ENCODE results near the gene ANKRD44.
A peak's percentile ranks its signal among the peaks of the same experiment; 100 is the strongest.

Gene ANKRD44

GRCh38 chr2:197204519-197205250 is 105.9 kb downstream of the ANKRD44 start:
- DNase-seq, result no peak

- no peak for DNase-seq
These were observed 108.7 kb downstream of the ANKRD44 start for GRCh38 chr2:197201874-197202273.

- no peak for DNase-seq
These were observed 109.9 kb downstream of the ANKRD44 start for GRCh38 chr2:197200762-197201058.

GRCh38 chr2:197200051-197200761 is 110.4 kb downstream of the ANKRD44 start:
- DNase-seq, result no peak

DNA sequence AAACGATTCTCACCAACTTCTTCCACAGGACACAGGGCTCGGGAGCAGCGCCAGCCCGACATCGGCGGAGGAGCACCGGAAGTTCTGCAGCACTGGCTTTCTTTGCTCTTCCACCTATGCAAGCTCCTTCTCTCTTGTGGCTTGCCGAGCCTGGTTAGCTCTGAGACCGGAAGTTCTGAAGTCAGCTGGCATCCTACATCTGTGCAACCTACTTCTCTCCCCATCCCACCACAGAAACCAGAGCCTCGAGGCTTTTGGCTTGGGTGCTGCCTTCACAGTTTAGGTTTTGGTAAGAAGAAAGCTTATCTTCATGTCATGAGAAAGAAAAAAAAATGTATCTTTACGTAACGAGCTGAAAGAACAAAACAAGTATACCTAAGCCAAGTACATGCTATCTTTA is 111.7 kb downstream of the ANKRD44 start:
- no peak for DNase-seq

DNA sequence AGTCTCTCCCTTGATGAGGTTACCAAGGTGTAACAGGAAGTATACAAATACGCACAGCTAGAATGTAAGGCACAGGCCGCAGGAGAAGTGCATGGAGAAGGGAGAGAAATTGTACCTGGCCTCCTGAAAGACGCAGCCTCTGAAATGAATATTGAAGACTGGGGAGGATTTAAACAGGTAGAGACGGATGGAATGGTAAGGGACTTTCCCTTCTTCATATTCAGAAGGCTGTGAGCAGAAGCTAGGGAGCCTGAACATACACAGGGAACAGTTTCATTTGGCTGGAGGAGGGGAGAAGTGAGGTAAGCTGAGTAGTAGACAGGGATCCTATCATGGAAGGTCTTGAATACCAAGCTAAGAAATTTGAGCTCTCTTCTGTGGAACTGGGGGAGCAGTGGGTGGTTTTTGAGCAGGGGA is 112.7 kb downstream of the ANKRD44 start:
- no peak for DNase-seq

DNA sequence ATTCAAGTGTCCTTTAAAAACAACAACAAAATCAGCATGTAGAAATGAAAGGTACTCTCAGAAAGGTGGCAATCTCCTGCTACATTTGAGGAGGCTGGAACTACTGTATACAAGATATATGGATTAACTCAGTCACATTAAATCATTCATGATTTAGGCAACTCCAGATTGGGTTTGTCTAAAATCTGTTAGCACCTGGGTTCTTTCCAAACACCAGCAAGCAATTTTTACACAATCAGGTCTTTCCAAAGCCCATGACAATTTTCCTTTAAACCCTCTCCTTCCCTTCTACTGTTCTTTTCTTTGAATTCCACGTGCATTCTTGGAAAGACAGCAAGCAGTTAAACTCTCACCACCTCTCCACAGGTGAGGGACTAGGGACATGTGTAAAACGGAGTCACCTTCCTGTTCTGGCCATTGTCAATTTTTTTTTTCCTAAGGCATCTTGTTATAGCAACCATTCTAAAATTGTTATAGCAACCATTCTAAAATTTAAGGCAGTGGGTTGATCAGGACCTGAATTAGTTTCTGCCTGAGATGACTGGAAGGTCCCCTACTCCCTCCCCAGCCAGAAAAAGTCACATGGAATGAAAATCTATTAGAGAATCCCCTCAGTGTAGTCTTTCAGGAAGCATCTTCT is 113.9 kb downstream of the ANKRD44 start:
- no peak for DNase-seq

GRCh38 chr2:197195518-197195917 is 115.1 kb downstream of the ANKRD44 start:
- DNase-seq, result no peak

DNA sequence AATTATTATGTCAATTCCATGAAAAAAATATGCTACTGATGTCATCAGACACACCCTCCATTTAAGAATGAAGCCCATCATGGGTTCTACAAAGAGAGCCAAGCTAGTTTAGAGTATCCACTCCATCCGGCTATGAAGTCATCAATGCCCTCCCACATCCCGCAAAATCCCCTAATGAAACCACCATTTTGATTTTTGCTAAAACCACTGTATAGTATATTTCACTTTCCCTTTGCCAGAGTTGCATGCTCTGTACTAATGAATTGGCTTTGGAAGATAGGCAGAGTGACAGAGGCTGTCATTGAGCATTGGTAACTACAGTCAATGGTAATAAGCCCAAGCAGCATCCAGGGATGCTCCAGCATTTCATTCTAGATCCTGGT is 118.6 kb downstream of the ANKRD44 start:
- DNase-seq, result no peak

DNA sequence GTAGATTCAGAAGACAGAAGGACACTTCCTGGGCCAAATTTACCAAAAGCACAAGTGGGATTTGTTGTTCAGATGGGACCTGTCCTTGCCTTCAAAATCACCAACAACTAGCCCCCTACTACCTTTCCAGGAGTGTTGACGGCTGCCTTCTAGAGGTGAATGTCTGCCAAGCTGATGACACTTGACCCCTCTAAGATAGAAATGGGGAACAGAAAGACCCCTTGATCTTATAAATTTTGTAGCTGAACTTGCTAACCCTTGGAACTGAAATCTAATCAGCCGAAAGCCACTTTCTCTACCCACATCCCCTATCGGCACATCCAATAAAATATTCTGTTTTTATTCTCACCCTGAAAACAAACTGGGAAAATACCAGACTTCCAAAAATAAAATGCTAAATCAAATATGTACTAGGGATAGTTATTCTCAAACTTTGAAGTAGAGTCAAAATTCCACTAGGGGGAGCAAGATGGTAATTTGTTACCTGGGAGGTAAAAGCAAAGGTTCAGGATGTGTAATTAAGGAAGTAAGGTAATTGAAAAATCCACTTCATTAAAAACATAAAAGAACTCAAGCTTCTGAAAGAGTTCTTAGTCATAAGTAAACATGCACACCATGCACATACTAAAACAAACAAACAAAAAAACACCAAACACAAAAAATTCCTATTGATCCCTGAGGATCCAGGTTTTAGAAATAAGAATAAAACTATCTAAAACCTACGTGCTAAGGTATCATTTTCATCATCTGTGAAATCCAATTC is 119.2 kb downstream of the ANKRD44 start:
- peak; percentile 19 for DNase-seq

- no peak for DNase-seq
These were observed 120.5 kb downstream of the ANKRD44 start for GRCh38 chr2:197190100-197190432.

DNA sequence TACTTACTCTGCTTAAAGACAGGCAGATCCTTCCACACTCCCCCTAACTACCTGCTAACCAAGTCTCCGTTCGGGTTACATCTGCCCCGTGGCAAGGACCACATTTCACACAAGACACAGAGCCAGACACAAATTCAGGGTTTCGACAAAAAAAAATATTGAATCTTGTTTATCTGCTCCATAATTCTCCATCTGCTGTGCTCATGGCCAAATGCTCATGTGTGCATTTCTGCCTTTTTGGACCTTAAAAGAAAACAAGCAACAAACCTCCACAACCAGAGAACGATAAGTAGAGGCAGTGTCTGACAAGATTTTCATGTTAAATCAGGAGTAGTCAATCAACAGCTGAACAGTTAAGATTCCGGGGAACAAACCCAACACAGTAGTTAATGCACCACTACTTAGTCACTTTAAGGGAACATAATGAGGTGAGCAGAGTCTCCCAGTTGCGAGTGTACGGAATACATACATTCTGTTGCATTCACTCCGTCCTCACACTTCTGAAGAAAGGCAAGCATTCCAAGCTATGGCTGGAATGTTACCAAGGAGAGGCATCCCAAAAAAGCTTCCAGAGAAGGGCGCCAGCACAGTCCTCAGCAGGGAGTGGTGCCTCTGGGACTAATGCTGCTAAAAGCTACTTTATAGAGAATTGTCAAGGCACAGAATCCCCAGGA is 121.0 kb downstream of the ANKRD44 start:
- DNase-seq, result no peak

- no peak for DNase-seq
These were observed 124.9 kb downstream of the ANKRD44 start for GRCh38 chr2:197185676-197186075.

GRCh38 chr2:197184959-197185586 is 125.5 kb downstream of the ANKRD44 start:
- no peak for DNase-seq

- no peak for DNase-seq
These were observed 127.2 kb downstream of the ANKRD44 start for GRCh38 chr2:197183355-197183754.

DNA sequence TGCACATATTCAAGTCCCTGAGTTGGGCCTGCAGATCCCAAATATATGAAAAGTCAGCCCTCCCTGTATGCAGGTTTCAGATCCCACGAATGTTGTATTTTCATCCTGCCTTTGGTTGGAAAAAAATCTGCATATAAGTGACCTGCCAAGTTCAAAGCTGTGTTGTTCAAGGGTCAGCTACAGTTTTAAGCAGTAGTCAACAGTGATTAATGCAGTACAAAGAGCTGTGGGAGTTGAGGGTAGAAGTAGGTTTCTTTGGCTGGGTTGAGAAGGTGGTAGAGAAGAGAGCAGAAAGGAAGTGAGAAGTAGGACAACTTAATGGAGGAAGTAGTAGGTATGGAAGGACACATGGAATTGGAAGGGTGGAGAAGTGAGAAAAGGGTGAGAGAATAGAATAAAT is 127.9 kb downstream of the ANKRD44 start:
- DNase-seq, result no peak

DNA sequence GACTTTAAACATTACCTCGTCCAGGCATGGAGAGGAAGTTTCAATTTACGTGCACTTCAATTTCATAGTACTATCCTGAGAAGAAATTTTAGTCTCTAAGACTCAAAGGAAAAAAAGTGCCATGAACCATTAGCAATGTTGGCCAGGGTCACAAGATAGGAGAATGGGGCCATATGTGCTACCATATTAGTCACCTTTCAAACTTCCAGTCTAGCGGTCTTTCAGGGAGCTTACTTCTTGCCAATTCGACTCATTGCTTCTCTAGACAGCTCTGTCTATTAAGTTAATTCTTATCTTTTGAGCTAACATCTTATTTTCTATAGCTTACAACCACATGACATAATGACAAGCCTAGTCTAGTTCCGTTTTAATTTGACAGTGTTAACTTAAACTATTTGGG is 129.1 kb downstream of the ANKRD44 start:
- DNase-seq, result no peak

DNA sequence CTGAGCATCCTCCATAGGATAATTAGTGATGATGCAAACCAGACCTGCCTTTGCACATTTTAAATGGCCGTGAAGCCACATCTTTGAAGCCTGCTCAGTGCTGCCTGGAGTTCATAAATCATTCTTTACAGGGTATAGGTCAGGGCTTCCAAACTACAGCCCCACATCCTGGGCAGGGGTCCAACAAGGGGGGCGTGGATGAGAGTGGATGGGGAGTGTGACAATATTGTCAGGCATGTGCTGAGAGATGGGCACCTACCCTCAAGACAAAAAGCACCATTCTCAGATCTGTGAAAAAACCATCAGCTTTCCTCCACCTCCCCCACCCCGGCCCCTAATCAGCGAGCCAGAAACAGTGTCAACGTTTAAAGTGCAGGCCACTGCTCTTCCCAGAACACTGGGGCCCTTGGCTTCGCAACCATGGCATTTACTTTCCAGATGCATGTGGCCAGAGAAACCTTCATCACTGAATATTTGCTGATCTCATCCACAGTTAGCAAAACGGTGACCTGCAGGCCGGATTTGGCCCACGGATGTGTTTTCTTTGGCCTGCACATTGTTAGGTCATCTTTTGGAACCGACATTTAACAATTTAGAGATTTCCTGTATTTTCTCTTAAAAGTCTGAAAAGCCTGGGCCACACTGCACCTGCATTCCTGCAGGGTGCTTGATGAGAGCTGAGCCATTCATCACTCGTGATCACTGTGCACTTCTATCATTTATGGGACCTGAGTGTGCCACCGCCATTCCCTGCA is 130.7 kb downstream of the ANKRD44 start:
- DNase-seq, result no peak

DNA sequence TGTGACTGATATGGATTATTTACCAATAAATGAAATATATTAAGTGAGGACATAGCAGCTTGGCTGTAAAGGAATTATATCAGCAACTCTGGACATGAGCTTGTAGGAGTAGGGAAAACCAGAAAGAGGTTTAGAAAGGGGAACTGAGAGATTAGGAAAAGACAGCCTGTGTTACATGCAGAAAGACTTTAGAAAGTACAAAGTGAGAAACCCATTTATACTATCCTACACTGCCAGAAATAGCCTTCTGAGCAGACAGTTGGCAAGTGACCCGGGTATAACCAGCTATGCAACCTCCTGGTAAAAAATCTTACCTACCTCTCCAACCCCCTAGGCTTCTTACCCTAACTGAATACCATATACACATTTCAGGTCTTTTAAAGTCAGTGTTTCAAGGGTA is 134.1 kb downstream of the ANKRD44 start:
- DNase-seq, result no peak

- DNase-seq, result no peak
These were observed 136.0 kb downstream of the ANKRD44 start for GRCh38 chr2:197174539-197175094.

GRCh38 chr2:197171582-197171981 is 139.0 kb downstream of the ANKRD44 start:
- no peak for DNase-seq

GRCh38 chr2:197170208-197170607 is 140.4 kb downstream of the ANKRD44 start:
- DNase-seq, result no peak

Data from NCI-H1930 (cell line).